ENCODE measurements around the gene SIPA1L3.

SIPA1L3 gene

GRCh38 chr19:38034492-38034860 lies 127.5 kb downstream of the SIPA1L3 start:
- Histone ChIP-seq H3K9ac (ENCODE audit: low read depth, low read length) (no peak overlapping the region), H3K27me3 (ENCODE audit: control insufficient read depth, insufficient read depth, low read length) (no peaks in the 10 kb centered on the region), H3K4me1 (ENCODE audit: control insufficient read depth, insufficient read depth, low read length) (peaks cover 40% of the 10 kb centered on the region), H3K9me3 (ENCODE audit: control insufficient read depth, insufficient read depth, low read length) (no peaks in the 10 kb centered on the region), H3K27ac (ENCODE audit: low read depth, low read length) (no peak overlapping the region), H3K4me3 (ENCODE audit: low read depth, low read length) (no peak overlapping the region), H3K36me3 (ENCODE audit: control insufficient read depth, insufficient read depth, low read length) (no peaks in the 10 kb centered on the region)

- no peak overlapping the region for H3K27ac ChIP-seq (ENCODE audit: low read depth, low read length)
- H3K27me3 ChIP-seq (ENCODE audit: control insufficient read depth, insufficient read depth, low read length): no peaks in the 10 kb centered on the region
- no peaks in the 10 kb centered on the region for H3K9me3 ChIP-seq (ENCODE audit: control insufficient read depth, insufficient read depth, low read length)
- H3K4me3 ChIP-seq (ENCODE audit: low read depth, low read length): no peak overlapping the region
- H3K4me1 ChIP-seq (ENCODE audit: control insufficient read depth, insufficient read depth, low read length): peaks cover 40% of the 10 kb centered on the region
- no peaks in the 10 kb centered on the region for H3K36me3 ChIP-seq (ENCODE audit: control insufficient read depth, insufficient read depth, low read length)
- H3K9ac ChIP-seq (ENCODE audit: low read depth, low read length): no peak overlapping the region
Measured at GRCh38 chr19:38035515-38036495, 128.8 kb downstream of the SIPA1L3 start.

- H3K27ac ChIP-seq (ENCODE audit: low read depth, low read length): no peak overlapping the region
- peaks cover 39% of the 10 kb centered on the region for H3K4me1 ChIP-seq (ENCODE audit: control insufficient read depth, insufficient read depth, low read length)
- no peak overlapping the region for H3K9ac ChIP-seq (ENCODE audit: low read depth, low read length)
- H3K36me3 ChIP-seq (ENCODE audit: control insufficient read depth, insufficient read depth, low read length): no peaks in the 10 kb centered on the region
- H3K9me3 ChIP-seq (ENCODE audit: control insufficient read depth, insufficient read depth, low read length): no peaks in the 10 kb centered on the region
- H3K27me3 ChIP-seq (ENCODE audit: control insufficient read depth, insufficient read depth, low read length): no peaks in the 10 kb centered on the region
- no peak overlapping the region for H3K4me3 ChIP-seq (ENCODE audit: low read depth, low read length)
Measured at GRCh38 chr19:38036707-38037611, 130.0 kb downstream of the SIPA1L3 start.

GRCh38 chr19:38039966-38040365 lies 133.0 kb downstream of the SIPA1L3 start:
- Histone ChIP-seq H3K4me3 (ENCODE audit: low read depth, low read length) (no peak overlapping the region), H3K9ac (ENCODE audit: low read depth, low read length) (no peak overlapping the region), H3K9me3 (ENCODE audit: control insufficient read depth, insufficient read depth, low read length) (no peaks in the 10 kb centered on the region), H3K27me3 (ENCODE audit: control insufficient read depth, insufficient read depth, low read length) (no peaks in the 10 kb centered on the region), H3K36me3 (ENCODE audit: control insufficient read depth, insufficient read depth, low read length) (no peaks in the 10 kb centered on the region), H3K4me1 (ENCODE audit: control insufficient read depth, insufficient read depth, low read length) (peaks cover 30% of the 10 kb centered on the region), H3K27ac (ENCODE audit: low read depth, low read length) (no peak overlapping the region)

GRCh38 chr19:38042132-38042531 lies 135.1 kb downstream of the SIPA1L3 start:
- no peaks in the 10 kb centered on the region for H3K36me3 ChIP-seq (ENCODE audit: control insufficient read depth, insufficient read depth, low read length)
- no peaks in the 10 kb centered on the region for H3K27me3 ChIP-seq (ENCODE audit: control insufficient read depth, insufficient read depth, low read length)
- H3K4me1 ChIP-seq (ENCODE audit: control insufficient read depth, insufficient read depth, low read length): peaks cover 23% of the 10 kb centered on the region
- no peak overlapping the region for H3K27ac ChIP-seq (ENCODE audit: low read depth, low read length)
- no peak overlapping the region for H3K4me3 ChIP-seq (ENCODE audit: low read depth, low read length)
- no peaks in the 10 kb centered on the region for H3K9me3 ChIP-seq (ENCODE audit: control insufficient read depth, insufficient read depth, low read length)
- H3K9ac ChIP-seq (ENCODE audit: low read depth, low read length): no peak overlapping the region

- H3K4me1 ChIP-seq (ENCODE audit: control insufficient read depth, insufficient read depth, low read length): peaks cover 29% of the 10 kb centered on the region
- no peaks in the 10 kb centered on the region for H3K36me3 ChIP-seq (ENCODE audit: control insufficient read depth, insufficient read depth, low read length)
- H3K9ac ChIP-seq (ENCODE audit: low read depth, low read length): no peak overlapping the region
- H3K27me3 ChIP-seq (ENCODE audit: control insufficient read depth, insufficient read depth, low read length): no peaks in the 10 kb centered on the region
- no peaks in the 10 kb centered on the region for H3K9me3 ChIP-seq (ENCODE audit: control insufficient read depth, insufficient read depth, low read length)
- H3K27ac ChIP-seq (ENCODE audit: low read depth, low read length): no peak overlapping the region
- H3K4me3 ChIP-seq (ENCODE audit: low read depth, low read length): no peak overlapping the region
Measured at GRCh38 chr19:38043649-38044144, 136.7 kb downstream of the SIPA1L3 start.

GRCh38 chr19:38044267-38045111 lies 137.5 kb downstream of the SIPA1L3 start:
- H3K36me3 ChIP-seq (ENCODE audit: control insufficient read depth, insufficient read depth, low read length): no peaks in the 10 kb centered on the region
- no peaks in the 10 kb centered on the region for H3K27me3 ChIP-seq (ENCODE audit: control insufficient read depth, insufficient read depth, low read length)
- H3K27ac ChIP-seq (ENCODE audit: low read depth, low read length): no peak overlapping the region
- no peaks in the 10 kb centered on the region for H3K9me3 ChIP-seq (ENCODE audit: control insufficient read depth, insufficient read depth, low read length)
- H3K4me1 ChIP-seq (ENCODE audit: control insufficient read depth, insufficient read depth, low read length): peaks cover 35% of the 10 kb centered on the region
- H3K4me3 ChIP-seq (ENCODE audit: low read depth, low read length): no peak overlapping the region
- H3K9ac ChIP-seq (ENCODE audit: low read depth, low read length): no peak overlapping the region

GRCh38 chr19:38045554-38046253 lies 138.7 kb downstream of the SIPA1L3 start:
- Histone ChIP-seq H3K4me3 (ENCODE audit: low read depth, low read length) (no peak overlapping the region), H3K36me3 (ENCODE audit: control insufficient read depth, insufficient read depth, low read length) (no peaks in the 10 kb centered on the region), H3K4me1 (ENCODE audit: control insufficient read depth, insufficient read depth, low read length) (peaks cover 35% of the 10 kb centered on the region), H3K27ac (ENCODE audit: low read depth, low read length) (no peak overlapping the region), H3K27me3 (ENCODE audit: control insufficient read depth, insufficient read depth, low read length) (no peaks in the 10 kb centered on the region), H3K9me3 (ENCODE audit: control insufficient read depth, insufficient read depth, low read length) (no peaks in the 10 kb centered on the region), H3K9ac (ENCODE audit: low read depth, low read length) (no peak overlapping the region)

GRCh38 chr19:38046254-38047048 lies 139.4 kb downstream of the SIPA1L3 start:
- Histone ChIP-seq H3K27ac (ENCODE audit: low read depth, low read length) (no peak overlapping the region), H3K4me1 (ENCODE audit: control insufficient read depth, insufficient read depth, low read length) (peaks cover 35% of the 10 kb centered on the region), H3K36me3 (ENCODE audit: control insufficient read depth, insufficient read depth, low read length) (no peaks in the 10 kb centered on the region), H3K9me3 (ENCODE audit: control insufficient read depth, insufficient read depth, low read length) (no peaks in the 10 kb centered on the region), H3K27me3 (ENCODE audit: control insufficient read depth, insufficient read depth, low read length) (no peaks in the 10 kb centered on the region), H3K4me3 (ENCODE audit: low read depth, low read length) (no peak overlapping the region), H3K9ac (ENCODE audit: low read depth, low read length) (no peak overlapping the region)
